Sciatic nerve (tissue), 2 donors: Measurements from ENCODE around the gene TAS2R20. TPM values are rescaled to one million over a fixed set of nuclear protein-coding genes. Genes with fewer than 3 reads are reported as not detected.
"Not testable (repeated sequence)": the region's sequence is repeated elsewhere in the genome, so short reads cannot be mapped to it uniquely, and the experiment has no call there.

Experiments
- ATAC-seq: fragments of 200-7000 bp; cut with Tn5 transposase; one replicate; pipeline ENCODE4 v1.9.1; 2020; ENCODE audit warnings: mild to moderate bottlenecking, moderate library complexity
- DNase-seq: peaks from one replicate; pipeline ENCODE4 v3.0.0-alpha.2; 2020; ENCODE audit warnings: low spot score
- intact Hi-C: fragments of 100-400 bp; cut with DNase I; formaldehyde crosslinking; loops from one replicate; pipeline ENCODE4 v1.14.2; 2022
- total RNA-seq: library from RNA; stranded (reverse); fragmentation: NEBNext Ultra II Directional; extraction: Animal tissue kit (Norgen Biotek cat#: 25700); gene quantifications from one replicate; pipeline ENCODE4 v1.2.1, GENCODE V29; 2021
- donor health status: DM: no; HTN: no; CAD: no.
- donor health status: DM: no; HTN: no; CAD: no.

Gene TAS2R20
- 4.6 TPM for total RNA-seq

DNA sequence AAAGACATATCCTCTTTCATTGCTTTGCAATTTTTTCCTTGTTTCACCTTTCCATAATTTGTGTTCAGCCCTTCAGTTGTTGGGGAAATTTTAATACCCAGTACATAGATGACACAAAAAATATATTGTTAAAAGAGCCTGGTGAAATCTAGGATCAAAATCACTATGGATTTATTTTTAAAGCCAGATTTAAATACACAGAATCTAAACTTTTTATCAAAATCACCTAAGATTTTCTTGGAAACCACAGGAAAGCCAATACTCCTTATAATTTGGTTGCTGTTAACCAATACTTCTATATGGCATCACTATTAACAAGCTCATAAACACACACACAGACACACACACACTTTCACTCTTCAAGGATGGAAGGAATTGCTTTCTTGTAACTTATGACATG lies at the start of gene TAS2R20:
TAS2R20 (minus strand) TSS at position 101 of the 400 bp plus-strand sequence. CDS start 429 bp downstream, outside the sequence.
- DNase-seq (no peak), ATAC-seq (no peak)
- intact Hi-C loops = no loop called here

DNA sequence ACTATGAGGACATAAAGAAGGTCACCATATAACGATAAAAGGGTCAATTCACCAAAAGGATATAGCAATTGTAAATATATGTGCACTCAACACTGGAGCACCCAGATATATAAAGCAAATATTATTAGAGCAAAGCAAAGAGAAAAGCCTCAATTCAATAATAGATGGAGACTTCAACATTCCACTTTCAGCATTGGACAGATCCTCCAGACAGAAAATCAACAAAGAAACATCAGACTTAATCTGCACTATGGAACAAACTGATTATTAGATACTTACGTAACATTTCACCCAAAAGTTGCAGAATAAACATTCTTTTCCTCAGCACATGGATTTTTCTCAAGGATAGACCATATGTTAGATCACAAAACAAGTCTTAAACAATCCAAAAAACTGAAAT lies 43.3 kb upstream of the TAS2R20 start:
- intact Hi-C loops, ATAC-seq, DNase-seq: not testable (repeated sequence)

GRCh38 chr12:11040162-11040561 lies 42.1 kb upstream of the TAS2R20 start:
- DNase-seq (no peak), ATAC-seq (no peak)
- intact Hi-C loops = no loop called here

- DNase-seq (no peak), ATAC-seq (no peak)
- intact Hi-C loops = no loop called here
Measured at GRCh38 chr12:11039171-11039570, 41.1 kb upstream of the TAS2R20 start.

- DNase-seq, intact Hi-C loops, ATAC-seq: not testable (repeated sequence)
Measured at GRCh38 chr12:11033959-11034358, 35.9 kb upstream of the TAS2R20 start.

DNA sequence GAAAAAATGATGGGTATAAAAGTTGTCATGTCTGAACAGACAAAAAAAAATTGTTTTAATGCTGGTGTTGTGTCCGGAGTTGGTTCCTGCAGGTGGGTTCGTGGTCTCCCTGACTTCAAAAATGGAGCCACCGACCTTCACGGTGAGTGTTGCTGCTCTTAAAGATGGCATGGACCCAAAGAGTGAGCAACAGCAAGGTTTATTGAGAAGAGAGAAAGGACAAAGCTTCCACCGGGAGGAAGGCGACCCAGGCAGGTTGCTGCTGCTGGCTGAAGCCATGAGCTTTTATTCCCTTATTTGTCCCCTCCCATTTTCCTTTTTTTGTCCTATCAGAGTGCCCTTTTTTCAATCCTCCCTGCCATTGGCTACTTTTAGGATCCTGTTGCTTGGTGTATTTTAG lies 33.2 kb upstream of the TAS2R20 start, which contains the start of gene TAS2R31:
TAS2R31 (minus strand) TSS at position 101 of the 400 bp plus-strand sequence; CDS start at position 29, 72 bp downstream.
- no peak for DNase-seq
- intact Hi-C loops = no loop called here
- no peak for ATAC-seq

DNA sequence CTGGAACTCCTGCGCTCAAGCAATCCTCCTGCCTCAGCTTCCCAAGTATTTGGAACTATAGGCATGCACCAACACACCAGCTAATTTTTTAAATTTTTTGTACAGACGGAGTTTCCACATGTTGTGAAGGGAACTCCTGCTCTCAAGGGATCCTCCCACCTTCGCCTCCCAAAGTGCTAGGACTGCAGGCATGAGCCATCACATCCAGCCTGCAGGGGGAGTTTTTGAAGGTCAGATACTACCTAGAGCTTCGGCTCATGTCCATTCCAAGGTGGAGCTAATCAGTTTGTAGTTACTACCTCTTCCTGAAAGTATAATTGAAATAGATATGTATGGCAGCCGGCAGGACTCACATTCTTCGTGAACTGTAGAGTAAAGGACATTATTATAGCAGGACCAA lies 28.0 kb upstream of the TAS2R20 start:
- DNase-seq (no peak), ATAC-seq (no peak)
- intact Hi-C loops = no loop called here

- intact Hi-C loops = no loop called here
- ATAC-seq = no peak
- no peak for DNase-seq
Measured at GRCh38 chr12:11023387-11023786, 25.3 kb upstream of the TAS2R20 start.

- DNase-seq (no peak), ATAC-seq (no peak)
- intact Hi-C loops = no loop called here
Measured at GRCh38 chr12:11022520-11022919, 24.4 kb upstream of the TAS2R20 start, which contains the start of gene TAS2R19. TSS of gene TAS2R19 (minus strand) at chr12:11022620. CDS start at chr12:11022571, 49 bp downstream.

DNA sequence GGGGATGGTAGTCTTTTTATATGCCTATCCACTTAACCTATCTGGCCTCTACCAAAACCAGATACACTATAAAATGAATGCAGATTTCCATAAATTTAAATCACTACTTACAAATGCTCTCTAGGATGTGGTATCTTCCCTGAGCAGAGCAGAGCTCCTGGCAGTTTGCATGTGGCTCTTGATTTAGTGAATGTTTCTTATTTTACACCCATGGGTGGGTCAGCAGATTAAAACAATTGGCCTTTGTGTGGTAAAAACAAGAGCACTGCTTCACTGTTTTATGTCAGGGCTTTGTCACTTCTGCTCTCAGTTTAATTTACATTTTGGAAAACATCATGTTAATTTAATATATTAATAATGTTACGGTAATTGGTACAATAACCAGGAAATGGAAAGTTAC lies 18.8 kb upstream of the TAS2R20 start:
- no peak for DNase-seq
- intact Hi-C loops = no loop called here
- no peak for ATAC-seq

GRCh38 chr12:11015775-11016430 lies 17.8 kb upstream of the TAS2R20 start:
- DNase-seq (no peak), ATAC-seq (no peak)
- intact Hi-C loops = no loop called here

- intact Hi-C loops = no loop called here
- ATAC-seq (no peak), DNase-seq (no peak)
Measured at GRCh38 chr12:11014234-11014633, 16.1 kb upstream of the TAS2R20 start.

DNA sequence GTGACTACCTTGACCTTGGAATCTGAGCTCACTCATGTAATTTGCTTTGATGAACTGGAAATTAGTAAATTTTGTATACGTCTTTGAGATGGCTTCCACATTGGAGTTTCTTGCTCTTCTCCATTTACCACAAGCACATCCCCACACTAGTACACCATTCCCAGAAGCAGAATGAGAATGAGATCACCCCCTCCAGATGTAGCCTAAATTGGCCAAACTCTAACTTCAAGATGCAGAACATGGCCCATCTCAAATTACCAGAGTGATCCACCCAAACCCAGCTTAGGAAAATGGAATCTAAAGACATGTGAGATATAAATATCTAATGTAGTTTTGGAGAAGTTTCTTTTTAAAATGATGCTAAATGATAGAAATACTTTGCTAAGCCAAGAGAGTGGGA lies 9.5 kb upstream of the TAS2R20 start:
- DNase-seq = no peak
- intact Hi-C loops = no loop called here
- no peak for ATAC-seq

- no peak for ATAC-seq
- intact Hi-C loops = no loop called here
- no peak for DNase-seq
Measured at GRCh38 chr12:10994307-10994706, 3.8 kb downstream of the TAS2R20 start.

DNA sequence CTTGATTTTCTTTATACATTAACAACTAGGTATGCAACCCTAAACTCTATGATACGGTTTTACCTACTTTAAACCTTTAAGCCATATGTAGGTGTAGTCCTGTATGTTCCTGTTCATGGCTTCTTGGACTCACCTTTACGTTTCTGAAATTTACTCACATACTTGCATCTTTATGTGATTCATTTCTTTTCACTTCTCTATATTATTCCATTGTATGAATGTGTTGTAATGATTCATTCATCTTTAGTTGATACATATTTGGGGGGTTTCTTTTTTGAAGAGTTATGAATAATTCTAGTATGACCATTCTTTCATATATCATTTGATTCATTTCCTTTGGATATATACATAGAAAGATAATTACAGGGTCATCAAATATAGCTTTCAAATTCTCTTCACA lies 9.0 kb downstream of the TAS2R20 start:
- intact Hi-C loops = no loop called here
- DNase-seq = no peak
- no peak for ATAC-seq

DNA sequence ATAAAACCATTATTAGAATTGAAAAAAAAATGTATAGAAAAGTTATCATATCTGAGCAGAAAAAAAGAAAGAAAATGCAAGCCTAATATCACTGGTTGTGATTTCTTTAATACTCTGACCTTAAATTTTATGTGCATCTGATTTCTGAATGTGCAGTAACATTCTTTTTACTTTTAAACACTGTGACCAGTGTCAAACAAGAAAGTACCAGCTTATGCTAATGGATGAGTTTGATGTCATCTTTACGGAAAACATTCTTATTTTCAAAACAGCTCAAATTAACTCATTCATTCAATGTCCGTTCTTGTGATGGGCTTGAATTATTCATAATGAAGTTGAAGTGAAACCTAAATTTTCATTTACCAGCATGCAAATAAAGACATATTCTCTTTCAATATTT lies 11.3 kb downstream of the TAS2R20 start, which contains the start of gene TAS2R50:
TAS2R50 (minus strand) TSS at position 101 of the 400 bp plus-strand sequence; CDS start at position 49, 52 bp downstream.
- DNase-seq = no peak
- intact Hi-C loops = no loop called here
- ATAC-seq = no peak

- no peak for ATAC-seq
- intact Hi-C loops = no loop called here
Measured at GRCh38 chr12:10982244-10982643, 15.9 kb downstream of the TAS2R20 start.

GRCh38 chr12:10974965-10975364 lies 23.1 kb downstream of the TAS2R20 start:
- intact Hi-C loops = no loop called here
- no peak for ATAC-seq

More at GRCh38 chr12:10982244-10982643, 15.9 kb downstream of the TAS2R20 start:
- no peak for DNase-seq

DNA sequence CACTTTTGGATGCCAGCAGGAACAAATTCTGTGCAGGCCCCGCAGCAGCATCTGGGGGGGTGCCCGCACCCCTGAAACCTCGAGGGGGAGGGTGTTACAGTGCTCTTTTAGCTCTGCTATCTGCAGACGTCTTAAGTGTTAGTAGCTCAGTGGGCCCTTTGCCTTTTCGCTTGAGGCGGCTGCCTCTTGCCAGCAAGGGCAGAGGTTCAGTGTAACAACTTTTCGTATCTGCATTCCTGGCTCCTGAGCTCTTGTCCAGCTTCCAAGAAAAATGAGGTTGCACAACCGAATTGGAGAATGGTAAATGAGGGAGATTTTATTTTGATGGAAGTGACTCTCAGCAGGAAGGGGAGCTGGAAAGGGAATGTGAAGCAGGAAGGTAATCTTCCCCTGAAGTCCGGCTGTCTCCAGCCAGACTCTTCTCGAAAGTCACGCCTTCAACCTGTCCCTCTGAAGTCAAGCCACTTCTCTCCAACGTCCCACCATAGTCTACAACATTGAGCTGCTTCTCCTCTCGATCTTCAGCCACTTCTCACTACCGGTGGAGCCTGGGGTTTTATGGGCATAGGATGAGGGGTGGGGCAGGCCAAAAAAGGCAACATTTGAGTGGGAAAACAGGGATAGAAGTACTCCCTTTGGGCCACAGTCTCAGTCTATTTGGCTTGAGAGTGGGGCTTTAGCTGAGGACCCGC lies 29.2 kb downstream of the TAS2R20 start:
- ATAC-seq (peak; percentile 90), DNase-seq (peak; percentile 66)
- intact Hi-C loops = no loop called here

More at GRCh38 chr12:10974965-10975364, 23.1 kb downstream of the TAS2R20 start:
- no peak for DNase-seq

DNA sequence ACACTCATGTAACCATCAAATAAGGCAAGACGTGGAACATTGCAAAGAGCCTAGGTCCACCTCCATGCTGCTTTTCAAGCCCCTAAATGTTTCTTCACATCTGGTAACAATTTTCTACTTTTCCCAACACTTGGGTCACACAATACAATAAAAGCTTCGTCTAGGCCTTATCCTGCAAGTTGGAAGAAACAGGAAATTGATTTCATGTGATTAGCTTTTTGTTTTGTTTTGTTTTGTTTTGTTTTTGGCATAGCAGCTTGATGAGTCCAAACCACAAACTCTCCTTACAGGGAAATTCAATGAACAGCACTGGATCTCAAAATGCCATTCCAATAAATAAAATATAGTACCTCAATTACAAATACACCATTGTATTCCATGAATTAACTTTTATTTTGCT lies 30.7 kb downstream of the TAS2R20 start:
- no peak for DNase-seq
- peak; percentile 63 for ATAC-seq
- intact Hi-C loops = no loop called here
